ENCODE results near the gene BAX.

DNA sequence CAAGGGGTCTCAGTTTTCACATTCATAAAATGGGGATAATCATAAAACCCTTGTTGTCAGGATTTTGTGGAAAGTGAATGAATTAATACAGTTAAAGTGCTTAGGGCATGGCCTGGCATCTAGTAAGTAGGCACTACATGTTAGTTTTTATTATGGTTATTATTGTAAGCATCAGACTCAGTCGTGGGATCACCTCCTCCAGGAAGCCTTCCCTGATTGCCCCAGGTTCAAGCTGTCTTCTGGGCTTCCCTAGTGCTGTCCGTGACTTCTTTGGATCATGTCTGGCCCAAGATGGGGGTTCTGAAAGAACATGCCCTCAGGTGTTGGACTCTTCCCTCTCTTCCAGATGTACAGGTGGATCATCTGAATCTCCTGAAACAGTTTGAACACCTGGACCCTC lies 43.9 kb upstream of the BAX start:
- TF ChIP-seq, protein P1, sequence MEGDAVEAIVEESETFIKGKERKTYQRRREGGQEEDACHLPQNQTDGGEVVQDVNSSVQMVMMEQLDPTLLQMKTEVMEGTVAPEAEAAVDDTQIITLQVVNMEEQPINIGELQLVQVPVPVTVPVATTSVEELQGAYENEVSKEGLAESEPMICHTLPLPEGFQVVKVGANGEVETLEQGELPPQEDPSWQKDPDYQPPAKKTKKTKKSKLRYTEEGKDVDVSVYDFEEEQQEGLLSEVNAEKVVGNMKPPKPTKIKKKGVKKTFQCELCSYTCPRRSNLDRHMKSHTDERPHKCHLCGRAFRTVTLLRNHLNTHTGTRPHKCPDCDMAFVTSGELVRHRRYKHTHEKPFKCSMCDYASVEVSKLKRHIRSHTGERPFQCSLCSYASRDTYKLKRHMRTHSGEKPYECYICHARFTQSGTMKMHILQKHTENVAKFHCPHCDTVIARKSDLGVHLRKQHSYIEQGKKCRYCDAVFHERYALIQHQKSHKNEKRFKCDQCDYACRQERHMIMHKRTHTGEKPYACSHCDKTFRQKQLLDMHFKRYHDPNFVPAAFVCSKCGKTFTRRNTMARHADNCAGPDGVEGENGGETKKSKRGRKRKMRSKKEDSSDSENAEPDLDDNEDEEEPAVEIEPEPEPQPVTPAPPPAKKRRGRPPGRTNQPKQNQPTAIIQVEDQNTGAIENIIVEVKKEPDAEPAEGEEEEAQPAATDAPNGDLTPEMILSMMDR (IDR thresholded peaks at IDR 0.05 in 4 of 5, conservative IDR thresholded peaks at IDR 0.05 in 1 of 5): no peak
- TF ChIP-seq POLR2A (IDR thresholded peaks at IDR 0.05): no peak

All from gastrocnemius medialis (tissue), 4 donors.